ENCODE data around the gene COX4I1. TPM values are rescaled to one million over a fixed set of nuclear protein-coding genes. Genes with fewer than 3 reads are reported as not detected.

Gene COX4I1
- 100 to 1,000 TPM; 505 to 520 TPM for total RNA-seq

DNA sequence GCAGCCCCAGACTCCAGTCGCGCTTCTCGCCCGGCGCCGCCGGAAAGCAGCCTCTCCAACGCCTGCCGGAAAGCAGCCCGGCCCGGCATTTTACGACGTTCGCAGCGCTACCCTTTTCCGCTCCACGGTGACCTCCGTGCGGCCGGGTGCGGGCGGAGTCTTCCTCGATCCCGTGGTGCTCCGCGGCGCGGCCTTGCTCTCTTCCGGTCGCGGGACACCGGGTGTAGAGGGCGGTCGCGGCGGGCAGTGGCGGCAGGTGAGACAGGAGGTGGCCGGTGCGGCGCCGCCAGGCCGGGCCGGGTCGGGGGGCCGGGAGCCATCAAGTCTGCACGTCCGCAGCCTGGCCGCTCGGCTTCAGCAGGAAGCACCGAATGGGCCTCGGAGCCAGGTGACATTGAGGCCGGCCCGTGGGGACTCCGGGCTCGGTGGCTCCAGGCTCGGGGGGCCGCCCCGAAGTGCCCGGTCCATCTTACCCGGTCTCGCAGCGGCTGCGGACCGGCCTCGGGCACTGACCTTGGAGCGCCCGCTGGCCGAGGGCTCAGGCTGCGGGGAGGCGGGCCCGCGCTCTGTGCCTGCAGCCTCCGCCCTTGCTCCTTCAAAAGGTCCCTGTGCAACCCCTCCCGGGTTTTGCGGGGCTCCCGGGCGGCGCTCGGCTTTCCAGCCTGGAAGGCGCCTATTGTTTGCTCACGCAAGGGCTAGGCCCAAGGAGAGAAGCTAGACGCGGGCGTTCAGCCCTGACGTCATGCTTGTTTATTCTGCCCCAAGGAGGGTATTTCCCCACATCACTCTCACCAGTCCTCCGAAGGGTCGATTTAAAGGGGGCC is at the start of gene COX4I1, which contains the start of gene EMC8:
COX4I1 (plus strand) TSS at position 199 of the 824 bp plus-strand sequence. CDS start 1,511 bp downstream, outside the sequence.
EMC8 (minus strand) TSS at position 48 of the 824 bp plus-strand sequence. CDS start 249 bp downstream, outside the sequence.
- Mint-ChIP-seq H3K36me3 (ENCODE audit: low read depth) (peaks cover 56% of the 10 kb centered on the region), H3K9me3 (ENCODE audit: insufficient read depth) (no peaks in the 10 kb centered on the region), H3K27ac (peak within 1 kb of the TSS; percentile 89), H3K4me3 (peak within 1 kb of the TSS; percentile 90), H3K4me1 (ENCODE audit: low read depth) (peaks cover 61% of the 10 kb centered on the region), H3K27me3 (ENCODE audit: low read depth) (no peaks in the 10 kb centered on the region)
- POLR2A ChIA-PET: interaction anchor here (1.0 kb wide), 2 partner anchors 144 to 181 kb away, joined by 3 read pairs; no protein-coding TSS in a partner anchor
- ATAC-seq: peak; percentile 91
- DNase-seq: peak; percentile 95
- CTCF ChIA-PET: interaction anchor here (2.3 kb wide), 1 partner anchor 20 kb away, joined by 13 read pairs; no protein-coding TSS in a partner anchor

DNA sequence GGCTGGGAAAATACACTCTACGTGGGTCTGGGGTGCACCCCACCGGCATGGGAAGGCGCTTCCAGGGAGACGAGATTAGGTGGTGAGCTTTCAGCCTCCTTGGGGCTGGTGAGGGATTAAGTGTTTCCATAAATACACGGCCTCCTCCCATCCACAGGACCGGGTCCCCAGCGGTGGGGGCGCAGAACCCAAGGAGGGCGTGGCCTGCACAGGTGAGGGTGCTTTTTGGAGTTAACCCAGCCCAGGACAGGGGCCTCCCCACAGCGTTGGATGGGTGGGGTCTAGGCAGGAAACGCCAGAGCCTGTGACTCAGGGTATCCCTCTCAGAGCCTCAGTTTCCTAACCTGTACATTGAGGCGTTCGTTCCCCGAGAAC is 49.7 kb upstream of the COX4I1 start:
- Mint-ChIP-seq H3K9me3 (ENCODE audit: insufficient read depth) (no peaks in the 10 kb centered on the region), H3K27me3 (ENCODE audit: low read depth) (peaks cover 28% of the 10 kb centered on the region), H3K27ac (no peak overlapping the region), H3K4me1 (ENCODE audit: low read depth) (peaks cover 16% of the 10 kb centered on the region), H3K36me3 (ENCODE audit: low read depth) (no peaks in the 10 kb centered on the region), H3K4me3 (peak overlapping the region; percentile 67)
- ATAC-seq (no peak), DNase-seq (no peak)
- ChIA-PET POLR2A (no interaction called here), CTCF (no interaction called here)

DNA sequence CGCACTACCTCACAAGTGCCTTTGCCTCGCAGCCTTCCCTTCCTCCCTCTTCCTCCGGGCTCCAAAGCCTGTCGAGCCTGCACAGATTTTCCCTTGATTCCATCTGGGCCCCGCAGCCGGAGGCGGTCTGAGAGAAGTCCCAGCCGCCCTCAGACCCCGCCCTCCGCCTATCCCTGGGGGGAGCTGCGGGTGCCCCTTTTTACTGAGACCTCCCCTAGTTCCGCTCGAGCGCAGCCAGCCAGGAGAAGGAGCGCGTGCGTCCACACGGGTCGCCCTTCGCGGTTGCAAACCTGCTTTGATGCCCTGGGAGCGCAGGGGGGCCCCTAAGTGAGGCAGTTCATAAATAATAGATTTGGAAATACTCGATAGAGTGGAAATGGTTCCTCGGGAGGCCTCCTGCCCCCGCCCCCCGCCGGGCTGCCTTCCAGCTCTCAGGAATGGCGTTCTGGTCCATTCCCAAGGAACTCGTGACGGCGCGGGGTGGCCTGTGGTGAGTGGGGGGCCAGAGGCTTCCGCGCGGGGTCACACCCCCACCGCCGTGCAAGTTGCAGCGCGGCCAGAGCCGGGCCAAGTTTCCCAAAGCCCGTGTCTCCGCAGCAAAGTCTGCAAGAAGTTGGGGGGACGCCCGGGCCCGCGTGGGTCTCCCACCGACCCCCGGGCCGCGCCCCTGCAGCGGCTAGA is 49.2 kb upstream of the COX4I1 start:
- Mint-ChIP-seq H3K27ac (no peak overlapping the region), H3K4me1 (ENCODE audit: low read depth) (peaks cover 16% of the 10 kb centered on the region), H3K4me3 (peak overlapping the region; percentile 67), H3K36me3 (ENCODE audit: low read depth) (no peaks in the 10 kb centered on the region), H3K27me3 (ENCODE audit: low read depth) (peaks cover 28% of the 10 kb centered on the region), H3K9me3 (ENCODE audit: insufficient read depth) (no peaks in the 10 kb centered on the region)
- CTCF ChIA-PET: no interaction called here
- no peak for ATAC-seq
- POLR2A ChIA-PET: no interaction called here
- peak; percentile 33 for DNase-seq

DNA sequence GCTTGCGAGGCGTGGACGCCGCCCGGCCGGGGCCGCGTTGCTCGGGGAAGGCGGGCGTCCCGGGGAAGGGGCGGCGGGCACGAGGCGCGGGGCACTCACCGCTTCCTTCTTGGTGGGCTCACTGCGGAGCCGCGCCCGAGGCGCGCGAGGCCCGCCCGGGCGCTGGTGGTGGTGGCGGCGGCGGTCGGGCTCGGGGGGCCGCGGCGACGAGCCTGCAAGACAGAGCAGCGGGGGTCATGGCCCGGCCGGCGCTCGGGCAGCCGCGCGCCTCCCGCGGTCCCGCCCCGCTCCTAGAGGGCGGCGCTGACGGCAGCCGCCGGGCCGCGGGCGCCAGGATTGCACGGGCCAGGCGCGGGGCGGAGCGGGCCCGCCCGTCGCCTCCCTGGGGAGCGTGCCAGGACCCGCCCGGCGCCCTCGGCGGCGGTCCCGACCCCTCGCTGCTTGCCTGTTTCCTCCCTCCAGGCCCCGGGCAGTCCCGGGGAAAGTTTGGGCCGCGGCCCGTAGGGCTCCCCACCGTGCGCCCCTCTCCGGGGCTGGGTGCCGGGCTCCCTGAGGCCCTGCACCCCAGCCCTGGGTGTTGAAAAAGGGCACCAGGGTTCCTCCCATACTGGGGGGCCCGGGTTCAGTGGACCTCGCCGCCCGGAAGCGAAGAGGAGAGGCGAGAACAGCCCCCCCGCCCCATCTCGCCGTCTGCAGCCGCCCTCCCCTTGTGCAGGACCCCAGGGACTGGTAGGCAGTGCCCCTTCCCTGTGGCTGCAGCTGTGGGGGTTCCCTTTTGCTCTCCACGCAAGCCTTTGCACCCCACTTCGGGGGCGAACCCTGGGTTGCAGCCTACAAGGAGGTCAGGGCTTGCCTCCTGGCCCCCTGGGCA is 48.4 kb upstream of the COX4I1 start, which contains the start of gene C16orf74:
C16orf74 (minus strand) TSS at position 270 of the 871 bp plus-strand sequence. CDS start 15,879 bp downstream, outside the sequence.
- H3K27ac Mint-ChIP-seq: no peak within 1 kb of the TSS
- peaks cover 16% of the 10 kb centered on the region for H3K4me1 Mint-ChIP-seq (ENCODE audit: low read depth)
- ATAC-seq (peak; percentile 91), DNase-seq (no peak)
- CTCF ChIA-PET: no interaction called here
- no peaks in the 10 kb centered on the region for H3K9me3 Mint-ChIP-seq (ENCODE audit: insufficient read depth)
- H3K27me3 Mint-ChIP-seq (ENCODE audit: low read depth): peaks cover 28% of the 10 kb centered on the region
- POLR2A ChIA-PET: no interaction called here
- H3K4me3 Mint-ChIP-seq: peak within 1 kb of the TSS; percentile 67
- H3K36me3 Mint-ChIP-seq (ENCODE audit: low read depth): no peaks in the 10 kb centered on the region

DNA sequence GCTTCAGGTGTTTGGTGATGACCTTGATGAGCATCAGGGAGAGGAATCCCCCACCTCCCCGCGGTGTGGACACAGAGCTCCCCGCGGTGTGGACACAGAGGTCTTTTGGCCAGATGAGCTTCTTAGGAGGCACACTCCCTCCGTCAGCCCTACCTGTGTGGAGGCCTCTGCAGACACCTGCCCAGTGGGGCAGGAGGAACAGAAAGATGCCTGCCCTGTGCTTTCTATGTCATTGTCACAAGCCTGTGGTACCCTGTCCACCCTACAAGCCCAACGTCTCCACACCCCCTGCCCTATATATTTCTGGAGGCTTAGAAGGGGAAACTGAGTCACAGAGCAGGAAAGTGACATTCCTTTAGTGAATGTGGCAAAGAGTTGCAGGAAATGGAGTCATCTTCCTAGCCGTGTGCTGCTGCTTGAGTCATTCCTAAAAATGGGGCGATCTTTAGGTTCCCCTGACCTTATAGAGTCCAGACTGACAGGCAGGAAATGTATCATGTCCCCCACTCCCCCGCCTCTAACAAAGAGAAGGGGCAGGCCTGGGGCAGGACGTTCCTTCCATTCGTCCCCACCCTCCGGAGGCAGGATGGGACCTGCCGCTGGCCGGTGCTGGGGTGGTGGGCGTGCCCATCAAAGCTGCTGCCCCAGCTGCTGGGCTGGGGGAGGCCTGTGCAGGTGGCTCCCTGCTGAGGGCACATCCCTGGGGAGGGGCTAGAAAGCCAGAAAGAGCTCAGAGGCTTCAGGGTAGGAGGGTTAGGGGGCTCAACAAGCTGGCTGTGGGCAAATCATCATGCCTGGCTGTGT is 47.6 kb upstream of the COX4I1 start:
- ATAC-seq (no peak), DNase-seq (no peak)
- no peak overlapping the region for H3K4me3 Mint-ChIP-seq
- peaks cover 28% of the 10 kb centered on the region for H3K27me3 Mint-ChIP-seq (ENCODE audit: low read depth)
- CTCF ChIA-PET: no interaction called here
- H3K36me3 Mint-ChIP-seq (ENCODE audit: low read depth): no peaks in the 10 kb centered on the region
- H3K27ac Mint-ChIP-seq: no peak overlapping the region
- H3K9me3 Mint-ChIP-seq (ENCODE audit: insufficient read depth): no peaks in the 10 kb centered on the region
- POLR2A ChIA-PET: no interaction called here
- H3K4me1 Mint-ChIP-seq (ENCODE audit: low read depth): peaks cover 14% of the 10 kb centered on the region

DNA sequence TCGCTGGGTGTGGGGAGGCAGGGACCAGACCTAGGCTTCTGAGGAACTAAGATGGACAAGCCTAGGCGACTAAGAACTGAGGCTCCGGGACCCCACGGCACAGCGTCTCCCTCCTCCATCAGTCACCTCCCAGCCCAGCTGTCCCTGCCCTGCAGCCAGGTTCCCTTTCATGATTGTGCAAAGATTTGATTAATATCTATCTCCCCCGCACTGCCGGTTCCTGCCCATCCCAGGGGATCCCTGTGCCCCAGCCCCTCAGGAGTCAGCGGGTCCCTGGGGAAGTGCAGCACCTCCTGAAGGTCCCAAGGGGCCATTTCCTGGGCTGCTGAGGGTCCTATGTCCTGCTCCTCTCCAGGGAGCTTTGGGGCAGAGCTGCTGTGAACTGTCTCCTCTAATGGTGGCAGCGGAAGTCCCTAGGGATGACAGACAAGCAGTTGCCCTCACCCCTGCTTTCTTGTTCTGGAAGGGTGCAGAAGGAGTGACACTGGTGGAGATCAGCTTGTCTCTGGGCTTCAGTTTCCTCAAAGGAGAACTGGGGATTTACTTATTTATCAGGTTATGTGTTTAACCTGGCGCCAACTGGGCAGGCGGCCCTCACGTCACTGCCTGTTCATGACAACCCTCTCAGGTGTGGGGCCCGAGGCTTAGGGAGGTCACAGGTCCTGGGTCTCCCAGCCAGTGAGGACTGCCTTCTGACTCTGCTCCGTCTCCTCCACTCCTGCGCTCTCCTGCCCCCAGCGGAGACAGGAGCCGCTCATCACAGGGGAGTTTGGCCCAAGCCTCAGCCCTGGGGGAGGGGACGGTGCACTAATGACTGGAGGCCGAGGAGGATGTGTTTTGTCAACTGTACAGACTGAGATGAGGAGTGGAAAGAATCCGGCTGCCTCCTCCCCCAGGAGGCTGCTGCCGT is 46.7 kb upstream of the COX4I1 start:
- H3K9me3 Mint-ChIP-seq (ENCODE audit: insufficient read depth): no peaks in the 10 kb centered on the region
- CTCF ChIA-PET: no interaction called here
- H3K4me3 Mint-ChIP-seq: no peak overlapping the region
- no peak for ATAC-seq
- no peaks in the 10 kb centered on the region for H3K36me3 Mint-ChIP-seq (ENCODE audit: low read depth)
- POLR2A ChIA-PET: no interaction called here
- peaks cover 32% of the 10 kb centered on the region for H3K27me3 Mint-ChIP-seq (ENCODE audit: low read depth)
- DNase-seq: no peak
- peaks cover 14% of the 10 kb centered on the region for H3K4me1 Mint-ChIP-seq (ENCODE audit: low read depth)
- no peak overlapping the region for H3K27ac Mint-ChIP-seq

DNA sequence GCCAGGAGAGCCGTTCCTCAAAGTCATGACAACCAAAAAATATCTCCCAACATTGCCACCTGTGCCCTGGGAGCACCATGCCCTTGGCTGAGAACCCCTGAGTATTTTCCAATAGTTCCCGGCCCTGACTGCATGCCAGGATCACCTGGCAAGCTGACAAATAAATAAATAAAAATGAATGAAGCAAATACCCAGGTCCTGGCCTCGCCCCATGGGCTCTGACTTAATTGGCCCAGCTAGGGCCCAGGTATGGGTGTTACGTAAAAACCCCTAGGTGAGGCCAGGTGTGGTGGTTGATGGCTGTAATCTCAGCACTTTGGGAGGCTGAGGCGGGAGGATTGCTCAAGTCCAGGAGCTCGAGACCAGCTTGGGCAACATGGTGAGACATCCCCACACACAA is 45.9 kb upstream of the COX4I1 start:
- POLR2A ChIA-PET: no interaction called here
- Mint-ChIP-seq H3K4me3 (no peak overlapping the region), H3K36me3 (ENCODE audit: low read depth) (no peaks in the 10 kb centered on the region), H3K27me3 (ENCODE audit: low read depth) (peaks cover 31% of the 10 kb centered on the region), H3K9me3 (ENCODE audit: insufficient read depth) (no peaks in the 10 kb centered on the region), H3K4me1 (ENCODE audit: low read depth) (peaks cover 17% of the 10 kb centered on the region), H3K27ac (no peak overlapping the region)
- ATAC-seq (no peak), DNase-seq (no peak)
- CTCF ChIA-PET: no interaction called here

DNA sequence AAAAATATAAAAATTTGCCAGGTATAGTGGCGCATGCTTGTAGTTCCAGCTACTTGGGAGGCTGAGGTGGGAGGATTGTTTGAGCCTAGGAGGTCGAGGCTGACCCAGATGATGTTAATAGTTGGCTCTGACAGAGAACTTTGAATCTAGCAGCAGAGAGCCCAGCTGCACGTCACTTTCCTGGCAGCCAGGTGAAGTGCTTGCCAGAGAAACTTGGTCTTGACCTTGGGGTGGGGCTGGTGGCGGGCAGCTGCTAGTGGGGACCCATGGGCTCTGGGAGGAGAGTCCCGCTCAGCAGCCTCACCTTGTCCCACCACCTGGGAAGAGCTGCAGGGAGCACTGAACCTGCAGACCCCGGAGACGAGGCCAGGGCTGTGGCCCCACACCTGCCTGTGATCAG is 45.5 kb upstream of the COX4I1 start:
- Mint-ChIP-seq H3K27ac (no peak overlapping the region), H3K4me3 (no peak overlapping the region), H3K4me1 (ENCODE audit: low read depth) (peaks cover 20% of the 10 kb centered on the region), H3K36me3 (ENCODE audit: low read depth) (no peaks in the 10 kb centered on the region), H3K9me3 (ENCODE audit: insufficient read depth) (no peaks in the 10 kb centered on the region), H3K27me3 (ENCODE audit: low read depth) (peaks cover 34% of the 10 kb centered on the region)
- POLR2A ChIA-PET: no interaction called here
- DNase-seq (no peak), ATAC-seq (no peak)
- CTCF ChIA-PET: no interaction called here

DNA sequence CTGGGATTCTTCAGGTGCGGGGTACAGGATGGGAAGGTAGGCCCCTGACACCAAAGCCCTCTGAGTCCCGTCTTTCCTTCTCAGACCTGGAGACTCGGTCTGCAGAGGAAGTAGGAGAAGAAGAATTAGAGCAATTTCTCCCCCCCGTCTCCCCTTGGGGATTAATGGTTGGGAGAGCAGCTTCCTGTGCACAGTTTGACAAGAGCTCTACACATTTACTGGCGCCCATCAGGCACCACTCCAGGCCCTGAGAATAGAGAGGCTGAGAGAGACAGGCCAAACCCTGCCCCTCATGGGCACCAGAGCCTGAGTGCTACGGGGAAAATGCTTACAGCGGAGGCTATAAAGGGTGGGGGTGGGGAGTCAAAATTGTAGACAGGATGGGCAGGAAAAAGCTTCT is 45.1 kb upstream of the COX4I1 start:
- Mint-ChIP-seq H3K4me3 (no peak overlapping the region), H3K27me3 (ENCODE audit: low read depth) (peaks cover 36% of the 10 kb centered on the region), H3K27ac (no peak overlapping the region), H3K9me3 (ENCODE audit: insufficient read depth) (no peaks in the 10 kb centered on the region), H3K36me3 (ENCODE audit: low read depth) (no peaks in the 10 kb centered on the region), H3K4me1 (ENCODE audit: low read depth) (peaks cover 24% of the 10 kb centered on the region)
- ChIA-PET CTCF (no interaction called here), POLR2A (no interaction called here)
- ATAC-seq (no peak), DNase-seq (no peak)

DNA sequence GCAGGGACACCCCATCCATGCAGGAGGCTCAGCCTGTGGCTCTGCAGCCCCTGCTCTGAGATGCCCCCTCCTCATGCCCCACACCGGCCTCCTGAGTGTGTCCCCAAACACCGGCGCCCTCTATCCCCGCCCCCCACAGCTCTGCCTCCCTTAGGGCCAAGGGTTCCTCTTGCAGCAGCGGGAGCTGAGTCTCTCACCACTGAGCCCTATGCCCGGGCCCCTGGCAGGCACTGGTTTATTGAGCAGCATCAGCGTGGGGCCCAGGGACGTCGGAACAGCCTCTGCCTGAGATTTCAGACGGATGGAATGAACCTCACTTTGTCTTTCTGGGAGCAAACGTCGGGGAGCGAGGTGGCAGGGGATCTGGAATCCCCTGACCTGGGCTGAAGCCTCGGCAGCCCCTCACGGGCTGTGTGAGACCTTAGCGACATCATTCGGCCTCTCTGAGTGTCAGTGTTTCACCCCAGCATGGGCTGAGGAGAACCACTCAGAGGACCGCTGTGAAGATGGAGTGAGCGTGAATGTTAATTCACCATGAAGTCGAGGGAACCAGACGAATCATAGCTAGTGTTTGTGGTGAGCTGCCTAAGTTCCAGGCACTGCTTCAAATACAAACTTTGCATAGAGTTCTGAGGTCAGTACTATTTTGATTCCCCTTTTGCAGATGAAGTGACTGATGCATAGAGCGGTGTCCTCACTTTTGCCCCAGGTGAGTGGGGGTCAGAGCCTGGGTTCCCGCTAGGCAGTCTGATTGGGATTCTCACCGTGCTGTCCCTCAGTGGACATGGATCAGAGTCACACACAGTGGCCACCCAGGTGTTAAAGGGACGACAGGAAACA is 43.3 kb upstream of the COX4I1 start:
- Mint-ChIP-seq H3K4me3 (no peak overlapping the region), H3K4me1 (ENCODE audit: low read depth) (peaks cover 19% of the 10 kb centered on the region), H3K27ac (no peak overlapping the region), H3K27me3 (ENCODE audit: low read depth) (peaks cover 38% of the 10 kb centered on the region), H3K9me3 (ENCODE audit: insufficient read depth) (no peaks in the 10 kb centered on the region), H3K36me3 (ENCODE audit: low read depth) (no peaks in the 10 kb centered on the region)
- CTCF ChIA-PET: no interaction called here
- POLR2A ChIA-PET: no interaction called here
- ATAC-seq: no peak
- no peak for DNase-seq
